Measurements from ENCODE around the gene SDR42E1.

DNA sequence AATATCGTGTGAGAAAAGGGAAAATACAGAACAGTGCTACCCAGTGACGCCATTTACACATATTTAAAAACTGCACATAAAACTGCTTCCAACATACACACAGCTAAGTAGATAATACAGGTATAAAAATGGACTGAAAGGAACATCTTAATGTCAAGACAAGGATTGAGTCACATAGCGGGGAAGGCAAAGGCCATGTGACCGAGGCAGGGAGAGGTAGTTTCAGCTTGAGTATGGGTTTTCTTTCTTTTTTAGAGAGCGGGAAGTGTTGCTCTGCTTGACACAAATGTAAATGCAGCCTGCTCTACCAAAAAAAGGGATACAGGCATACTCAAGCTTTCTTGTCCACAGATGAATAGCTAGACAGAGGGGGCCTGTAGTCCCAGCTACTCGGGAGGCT is 46.5 kb downstream of the SDR42E1 start:
- TF ChIP-seq, protein P1, sequence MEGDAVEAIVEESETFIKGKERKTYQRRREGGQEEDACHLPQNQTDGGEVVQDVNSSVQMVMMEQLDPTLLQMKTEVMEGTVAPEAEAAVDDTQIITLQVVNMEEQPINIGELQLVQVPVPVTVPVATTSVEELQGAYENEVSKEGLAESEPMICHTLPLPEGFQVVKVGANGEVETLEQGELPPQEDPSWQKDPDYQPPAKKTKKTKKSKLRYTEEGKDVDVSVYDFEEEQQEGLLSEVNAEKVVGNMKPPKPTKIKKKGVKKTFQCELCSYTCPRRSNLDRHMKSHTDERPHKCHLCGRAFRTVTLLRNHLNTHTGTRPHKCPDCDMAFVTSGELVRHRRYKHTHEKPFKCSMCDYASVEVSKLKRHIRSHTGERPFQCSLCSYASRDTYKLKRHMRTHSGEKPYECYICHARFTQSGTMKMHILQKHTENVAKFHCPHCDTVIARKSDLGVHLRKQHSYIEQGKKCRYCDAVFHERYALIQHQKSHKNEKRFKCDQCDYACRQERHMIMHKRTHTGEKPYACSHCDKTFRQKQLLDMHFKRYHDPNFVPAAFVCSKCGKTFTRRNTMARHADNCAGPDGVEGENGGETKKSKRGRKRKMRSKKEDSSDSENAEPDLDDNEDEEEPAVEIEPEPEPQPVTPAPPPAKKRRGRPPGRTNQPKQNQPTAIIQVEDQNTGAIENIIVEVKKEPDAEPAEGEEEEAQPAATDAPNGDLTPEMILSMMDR (IDR thresholded peaks at IDR 0.05) = no peak
- no peak for TF ChIP-seq POLR2AphosphoS5 (IDR thresholded peaks at IDR 0.05)
- no peak for TF ChIP-seq POLR2A (IDR thresholded peaks at IDR 0.05)
- no peak for TF ChIP-seq EP300 (IDR thresholded peaks at IDR 0.05)
